ENCODE measurements around the gene MCTP2.

GRCh38 chr15:94522125-94522524, 290.8 kb downstream of the MCTP2 start:
- TF ChIP-seq POLR2AphosphoS5 (IDR thresholded peaks at IDR 0.05; ENCODE audit: low read depth, low read length) (no peak), TAF1 (IDR thresholded peaks at IDR 0.05; ENCODE audit: borderline replicate concordance, insufficient read depth, low read length) (no peak), SIN3A (IDR thresholded peaks at IDR 0.05; ENCODE audit: borderline replicate concordance, insufficient read depth, low read length) (no peak), REST (IDR thresholded peaks at IDR 0.05; ENCODE audit: insufficient read depth in 1 of 2, low read depth in 2 of 2, low read length in 2 of 2) (no peak)
